ENCODE results near the gene RAB27B.

The RAB27B gene

DNA sequence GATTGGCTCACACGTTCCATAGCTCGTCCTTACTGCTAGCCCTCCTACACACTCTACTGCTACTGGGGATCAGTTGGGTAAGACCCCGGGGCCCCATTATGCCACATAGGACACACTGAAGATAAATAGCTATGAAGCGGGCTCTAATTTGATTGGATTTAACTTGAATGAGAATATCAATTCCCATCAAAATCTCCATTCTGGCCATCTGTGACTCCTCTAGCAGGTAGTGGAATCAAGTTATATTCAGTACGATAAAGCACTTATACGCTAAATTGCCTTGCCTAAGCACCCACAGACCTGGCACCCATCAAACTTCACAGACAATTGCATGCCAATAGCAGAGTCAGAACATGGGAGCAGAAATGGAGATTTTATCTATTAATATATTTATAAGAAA lies 91.1 kb downstream of the RAB27B start:
- Mint-ChIP-seq H3K4me1 (no peaks in the 10 kb centered on the region), H3K4me3 (no peak overlapping the region), H3K36me3 (no peaks in the 10 kb centered on the region), H3K27me3 (peaks cover 2% of the 10 kb centered on the region), H3K9me3 (peaks cover 3% of the 10 kb centered on the region), H3K27ac (no peak overlapping the region)
- ATAC-seq (ENCODE audit: low read depth): no peak
- DNase-seq (ENCODE audit: low spot score in 2 of 2): no peak

DNA sequence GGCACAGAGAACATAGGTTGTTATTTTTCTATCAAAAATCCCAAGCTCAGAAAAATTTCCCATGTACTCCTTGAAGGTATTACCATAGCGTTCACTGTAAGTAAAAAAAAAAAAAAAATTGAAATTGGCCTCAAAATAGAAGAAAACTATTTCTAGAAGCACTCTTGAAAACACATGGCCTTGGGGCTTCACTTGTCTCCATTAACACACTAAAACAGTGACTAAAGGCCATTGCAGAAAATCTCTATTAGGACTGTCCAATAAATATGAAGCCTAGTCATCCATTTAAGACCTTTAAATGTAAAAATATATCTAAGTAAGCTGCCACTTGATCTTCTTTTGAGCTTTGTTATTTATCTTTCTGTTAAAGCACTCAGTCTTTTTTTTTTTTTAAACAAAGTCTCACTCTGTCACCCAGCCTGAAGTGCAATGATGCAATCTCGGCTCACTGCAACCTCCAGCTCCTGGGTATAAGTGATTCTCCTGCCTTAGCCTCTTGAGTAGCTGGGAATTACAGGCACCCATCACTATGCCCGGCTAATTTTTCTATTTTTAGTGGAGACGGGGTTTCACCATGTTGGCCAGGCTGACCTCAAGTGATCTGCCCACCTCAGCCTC lies 95.2 kb downstream of the RAB27B start:
- peaks cover 2% of the 10 kb centered on the region for H3K27me3 Mint-ChIP-seq
- DNase-seq (ENCODE audit: low spot score in 2 of 2): no peak
- no peak overlapping the region for H3K4me3 Mint-ChIP-seq
- no peak overlapping the region for H3K27ac Mint-ChIP-seq
- no peaks in the 10 kb centered on the region for H3K36me3 Mint-ChIP-seq
- no peak for ATAC-seq (ENCODE audit: low read depth)
- peaks cover 3% of the 10 kb centered on the region for H3K9me3 Mint-ChIP-seq
- no peaks in the 10 kb centered on the region for H3K4me1 Mint-ChIP-seq

DNA sequence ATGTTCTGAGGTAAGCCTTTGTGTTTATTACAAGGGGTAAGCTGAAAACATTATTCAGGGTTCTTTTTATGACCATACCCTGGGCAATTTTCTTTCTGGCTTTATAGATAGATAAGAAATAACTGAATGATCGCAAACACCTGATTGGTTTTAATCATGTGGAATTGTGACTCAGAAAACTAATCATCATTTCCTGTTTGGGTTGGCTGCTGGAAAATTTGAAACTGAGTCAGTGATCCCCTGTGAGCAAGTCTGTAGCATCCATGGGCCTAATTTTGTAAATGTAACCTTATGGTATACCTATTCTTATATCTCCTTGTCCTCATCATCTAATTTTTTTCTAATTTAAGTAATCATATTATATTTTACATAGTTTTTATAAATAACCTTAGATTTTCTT lies 96.7 kb downstream of the RAB27B start:
- DNase-seq (ENCODE audit: low spot score in 2 of 2) (no peak), ATAC-seq (ENCODE audit: low read depth) (no peak)
- no peaks in the 10 kb centered on the region for H3K36me3 Mint-ChIP-seq
- H3K27ac Mint-ChIP-seq: no peak overlapping the region
- H3K9me3 Mint-ChIP-seq: peaks cover 3% of the 10 kb centered on the region
- H3K4me1 Mint-ChIP-seq: no peaks in the 10 kb centered on the region
- H3K4me3 Mint-ChIP-seq: no peak overlapping the region
- H3K27me3 Mint-ChIP-seq: no peaks in the 10 kb centered on the region

DNA sequence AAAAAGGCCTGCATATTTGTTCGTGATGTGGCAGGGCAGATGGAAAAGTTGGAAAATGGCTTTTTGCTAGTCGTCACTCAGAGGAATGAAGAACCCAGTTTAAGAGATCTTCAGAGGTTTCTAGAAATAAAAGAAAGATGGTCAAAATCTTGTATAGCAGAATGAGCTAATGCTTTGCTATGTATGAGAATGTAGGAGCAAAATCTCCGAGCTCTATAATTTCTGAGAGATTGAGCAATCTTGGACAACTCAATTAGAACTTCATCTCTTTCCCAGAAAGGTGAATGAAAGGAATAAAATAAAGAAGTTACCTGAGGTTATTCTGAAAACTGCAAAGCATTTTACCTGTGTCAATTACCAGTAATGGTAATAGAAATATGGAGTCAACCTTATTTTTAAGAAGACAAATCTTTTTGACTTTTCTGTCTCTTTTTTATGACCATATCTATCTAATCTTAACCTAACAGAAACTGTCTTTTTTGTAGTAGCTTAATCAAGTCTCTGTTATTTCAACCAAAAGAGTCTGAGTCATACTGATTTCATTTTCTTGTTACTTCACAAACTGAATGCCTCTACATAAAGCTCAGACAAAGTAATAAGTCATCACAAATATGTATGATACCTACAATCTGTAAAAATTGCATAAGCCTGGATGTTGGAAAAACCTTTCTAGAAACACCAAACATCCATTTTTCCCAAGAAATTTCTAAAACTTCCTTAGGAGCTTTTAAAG lies 98.5 kb downstream of the RAB27B start:
- ATAC-seq (ENCODE audit: low read depth) (no peak), DNase-seq (ENCODE audit: low spot score in 2 of 2) (no peak)
- no peak overlapping the region for H3K27ac Mint-ChIP-seq
- H3K36me3 Mint-ChIP-seq: no peaks in the 10 kb centered on the region
- no peak overlapping the region for H3K4me3 Mint-ChIP-seq
- H3K4me1 Mint-ChIP-seq: no peaks in the 10 kb centered on the region
- no peaks in the 10 kb centered on the region for H3K9me3 Mint-ChIP-seq
- H3K27me3 Mint-ChIP-seq: no peaks in the 10 kb centered on the region

DNA sequence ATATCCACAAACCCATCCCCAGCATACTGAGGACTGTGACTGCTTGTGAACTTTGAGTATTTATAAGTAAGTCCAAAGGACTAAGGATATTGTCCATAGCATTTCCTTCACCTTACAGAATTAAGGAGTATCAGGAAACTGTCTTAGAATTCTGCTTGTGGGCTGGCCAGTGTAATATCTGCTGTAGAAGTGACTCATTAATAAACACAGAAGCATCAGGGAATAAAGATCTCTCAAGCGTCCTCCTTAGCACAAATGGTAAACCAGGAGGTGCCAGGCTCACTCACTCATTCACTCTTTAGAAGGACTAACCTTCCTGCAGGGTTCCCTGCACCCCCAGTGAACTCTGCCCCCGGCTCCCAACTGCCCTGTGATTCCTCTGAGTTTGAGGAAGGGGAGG lies 100.0 kb downstream of the RAB27B start:
- DNase-seq (ENCODE audit: low spot score in 2 of 2) (no peak), ATAC-seq (ENCODE audit: low read depth) (no peak)
- no peaks in the 10 kb centered on the region for H3K9me3 Mint-ChIP-seq
- H3K27me3 Mint-ChIP-seq: no peaks in the 10 kb centered on the region
- no peaks in the 10 kb centered on the region for H3K36me3 Mint-ChIP-seq
- H3K27ac Mint-ChIP-seq: no peak overlapping the region
- H3K4me1 Mint-ChIP-seq: no peaks in the 10 kb centered on the region
- no peak overlapping the region for H3K4me3 Mint-ChIP-seq

DNA sequence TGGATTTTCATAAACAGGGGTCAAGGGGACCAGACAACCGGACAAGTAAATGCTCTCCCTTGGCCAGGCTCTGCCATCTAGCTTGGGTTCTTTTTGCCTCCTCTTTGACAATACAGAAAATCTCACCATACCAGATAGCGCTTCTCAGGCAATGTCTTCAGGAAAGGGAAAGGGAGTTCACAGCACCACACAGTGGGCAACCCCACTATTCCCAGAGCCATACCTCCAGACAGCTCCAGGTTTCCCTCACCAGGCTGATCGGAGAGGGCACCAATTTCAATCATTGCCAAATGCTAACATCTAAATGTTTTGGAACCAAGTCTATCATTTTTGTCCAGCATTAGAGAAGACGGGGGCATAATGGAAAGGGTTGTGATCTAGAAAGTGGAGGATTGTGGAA lies 102.9 kb downstream of the RAB27B start:
- no peak overlapping the region for H3K27ac Mint-ChIP-seq
- ATAC-seq (ENCODE audit: low read depth): no peak

DNA sequence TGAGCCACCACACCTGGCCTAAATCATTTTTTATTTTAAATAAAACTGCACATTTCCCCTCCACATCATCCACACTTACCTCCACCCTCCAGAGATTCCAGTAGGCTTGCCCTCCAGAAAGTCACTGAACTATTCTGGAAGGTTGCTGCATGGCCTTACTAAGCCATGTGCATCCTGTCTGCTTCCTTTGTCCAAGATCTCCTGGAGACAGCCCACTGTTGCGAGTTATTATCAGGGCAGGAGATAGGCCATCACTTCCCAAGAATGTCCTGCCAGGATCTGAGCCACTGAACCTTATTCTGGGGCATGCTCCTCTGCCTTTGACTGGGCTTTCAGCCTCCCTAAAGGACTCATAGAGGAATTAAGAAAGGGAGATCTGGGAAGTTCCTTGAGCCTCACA lies 104.2 kb downstream of the RAB27B start:
- no peaks in the 10 kb centered on the region for H3K36me3 Mint-ChIP-seq
- no peak overlapping the region for H3K4me3 Mint-ChIP-seq
- DNase-seq (ENCODE audit: low spot score in 2 of 2) (no peak), ATAC-seq (ENCODE audit: low read depth) (no peak)
- no peaks in the 10 kb centered on the region for H3K4me1 Mint-ChIP-seq
- no peaks in the 10 kb centered on the region for H3K9me3 Mint-ChIP-seq
- H3K27me3 Mint-ChIP-seq: peaks cover 3% of the 10 kb centered on the region
- no peak overlapping the region for H3K27ac Mint-ChIP-seq

More for the DNA sequence above, 102.9 kb downstream of the RAB27B start:
- DNase-seq (ENCODE audit: low spot score in 2 of 2): no peak
- Mint-ChIP-seq H3K4me3 (no peak overlapping the region), H3K9me3 (no peaks in the 10 kb centered on the region), H3K36me3 (no peaks in the 10 kb centered on the region), H3K4me1 (no peaks in the 10 kb centered on the region), H3K27me3 (no peaks in the 10 kb centered on the region)

DNA sequence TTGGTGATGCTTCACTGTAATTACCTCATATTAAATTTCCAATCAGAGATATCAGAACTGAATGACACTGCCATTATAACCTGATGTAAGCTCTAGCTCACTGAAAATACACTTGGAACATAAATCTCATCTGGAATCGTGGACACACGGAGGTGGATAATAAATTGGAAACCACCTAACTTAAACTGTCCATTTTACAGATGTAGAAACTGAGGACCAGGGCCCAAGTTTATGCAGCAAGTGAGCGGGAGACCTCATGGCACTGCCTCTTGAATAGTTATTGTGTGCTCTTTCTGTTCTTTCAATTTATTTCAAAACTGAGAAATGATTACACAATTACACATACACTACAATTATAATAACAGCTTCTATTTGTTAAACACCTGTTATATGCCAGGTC lies 110.2 kb downstream of the RAB27B start:
- Mint-ChIP-seq H3K9me3 (no peaks in the 10 kb centered on the region), H3K4me1 (no peaks in the 10 kb centered on the region), H3K36me3 (no peaks in the 10 kb centered on the region), H3K27me3 (peaks cover 3% of the 10 kb centered on the region), H3K4me3 (no peak overlapping the region), H3K27ac (no peak overlapping the region)
- DNase-seq (ENCODE audit: low spot score in 2 of 2) (no peak), ATAC-seq (ENCODE audit: low read depth) (no peak)

DNA sequence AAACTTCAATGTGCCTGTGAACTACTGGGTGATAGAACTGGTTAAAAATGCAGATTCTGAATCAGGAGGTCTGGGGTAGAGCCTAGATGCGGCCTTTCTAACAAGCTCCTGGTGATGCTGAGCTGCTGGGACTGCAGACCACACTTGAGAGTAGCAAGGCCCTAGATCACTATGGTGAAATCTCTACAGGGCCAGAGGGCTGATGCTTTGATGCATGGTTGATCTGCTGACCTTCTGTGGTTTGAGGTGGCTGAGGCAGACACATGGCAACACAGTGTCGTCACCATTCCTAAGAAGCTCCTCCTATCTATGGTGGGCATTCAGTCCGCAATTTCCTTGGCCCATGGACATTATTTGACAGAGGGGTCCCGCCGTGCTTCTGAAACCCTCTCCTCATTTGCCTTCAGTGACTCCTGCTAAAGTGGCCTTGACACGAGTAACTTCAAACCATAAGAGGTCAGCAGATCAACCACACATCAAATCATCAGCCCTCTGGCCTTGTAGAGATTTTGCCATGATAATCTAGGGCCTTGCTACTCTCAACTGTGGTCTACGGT lies 111.2 kb downstream of the RAB27B start:
- no peak overlapping the region for H3K27ac Mint-ChIP-seq
- no peak overlapping the region for H3K4me3 Mint-ChIP-seq
- no peaks in the 10 kb centered on the region for H3K36me3 Mint-ChIP-seq
- ATAC-seq (ENCODE audit: low read depth) (no peak), DNase-seq (ENCODE audit: low spot score in 2 of 2) (no peak)
- peaks cover 3% of the 10 kb centered on the region for H3K27me3 Mint-ChIP-seq
- no peaks in the 10 kb centered on the region for H3K9me3 Mint-ChIP-seq
- no peaks in the 10 kb centered on the region for H3K4me1 Mint-ChIP-seq

DNA sequence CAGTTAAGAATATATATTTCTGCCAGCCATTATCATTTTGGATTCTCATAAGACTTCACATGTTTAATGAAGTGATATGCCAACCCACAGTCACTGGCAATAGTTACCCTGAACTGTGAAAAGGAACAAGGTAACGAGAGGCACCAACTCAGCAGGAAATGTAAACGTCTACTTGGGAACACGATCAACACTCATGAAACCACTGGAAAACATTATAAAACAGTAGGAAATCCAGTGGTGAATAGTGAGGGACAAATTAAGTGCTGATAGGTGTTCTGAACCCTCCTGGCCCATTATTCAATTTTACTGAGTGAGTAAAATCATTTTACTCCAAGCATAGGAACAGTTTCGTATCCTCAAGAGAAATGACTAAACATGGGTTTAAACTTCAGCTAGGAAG lies 113.9 kb downstream of the RAB27B start:
- H3K36me3 Mint-ChIP-seq: no peaks in the 10 kb centered on the region
- no peaks in the 10 kb centered on the region for H3K9me3 Mint-ChIP-seq
- H3K27ac Mint-ChIP-seq: no peak overlapping the region
- DNase-seq (ENCODE audit: low spot score in 2 of 2): no peak
- peaks cover 9% of the 10 kb centered on the region for H3K4me1 Mint-ChIP-seq
- H3K27me3 Mint-ChIP-seq: no peaks in the 10 kb centered on the region
- H3K4me3 Mint-ChIP-seq: no peak overlapping the region
- ATAC-seq (ENCODE audit: low read depth): no peak

DNA sequence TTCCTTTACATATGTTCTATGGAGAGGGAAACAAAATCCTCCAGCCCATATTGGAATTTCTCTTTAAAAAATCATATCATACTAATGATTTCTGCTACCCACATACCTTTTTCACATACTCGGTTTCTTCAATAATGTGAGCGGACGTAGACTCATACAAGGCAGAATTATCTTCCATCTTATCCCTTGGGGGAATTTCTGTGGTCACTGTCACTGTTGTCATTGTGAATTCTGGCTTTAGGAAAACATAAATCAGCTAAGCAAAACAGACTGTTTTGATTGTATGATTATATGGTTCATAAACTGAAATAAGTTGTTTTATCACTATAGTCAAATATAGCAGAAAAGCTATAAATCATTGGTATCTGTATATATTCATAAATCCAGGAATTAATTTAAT lies 114.3 kb downstream of the RAB27B start:
- no peak for ATAC-seq (ENCODE audit: low read depth)

More for the DNA sequence above, 114.3 kb downstream of the RAB27B start:
- Mint-ChIP-seq H3K27ac (no peak overlapping the region), H3K4me3 (no peak overlapping the region), H3K27me3 (no peaks in the 10 kb centered on the region), H3K36me3 (no peaks in the 10 kb centered on the region), H3K4me1 (peaks cover 9% of the 10 kb centered on the region), H3K9me3 (no peaks in the 10 kb centered on the region)
- DNase-seq (ENCODE audit: low spot score in 2 of 2): no peak
